Right renal pelvis (tissue), 4 donors: Measurements from ENCODE around the gene PLA2G2F. TPM values are rescaled to one million over a fixed set of nuclear protein-coding genes. Genes with fewer than 3 reads are reported as not detected.

Experiments
- DNase-seq, 4 donors: peaks; one replicate each; pipeline ENCODE4 v3.0.0-alpha.2; 2013; ENCODE audit warnings: low read depth in 4 of 4, low spot score in 3 of 4, missing footprints in 1 of 4
- polyA plus RNA-seq, 4 donors: library from polyadenylated mRNA; unstranded; fragments of 120-200 nt; gene quantifications; one replicate each; pipeline ENCODE4 v1.2.1, GENCODE V29; 2013; ENCODE audit not compliant: insufficient read length in 4 of 4

PLA2G2F gene
- polyA plus RNA-seq, 4 donors: 0.08 to 1.1 (median 0.80) TPM; not detected in 1

DNA sequence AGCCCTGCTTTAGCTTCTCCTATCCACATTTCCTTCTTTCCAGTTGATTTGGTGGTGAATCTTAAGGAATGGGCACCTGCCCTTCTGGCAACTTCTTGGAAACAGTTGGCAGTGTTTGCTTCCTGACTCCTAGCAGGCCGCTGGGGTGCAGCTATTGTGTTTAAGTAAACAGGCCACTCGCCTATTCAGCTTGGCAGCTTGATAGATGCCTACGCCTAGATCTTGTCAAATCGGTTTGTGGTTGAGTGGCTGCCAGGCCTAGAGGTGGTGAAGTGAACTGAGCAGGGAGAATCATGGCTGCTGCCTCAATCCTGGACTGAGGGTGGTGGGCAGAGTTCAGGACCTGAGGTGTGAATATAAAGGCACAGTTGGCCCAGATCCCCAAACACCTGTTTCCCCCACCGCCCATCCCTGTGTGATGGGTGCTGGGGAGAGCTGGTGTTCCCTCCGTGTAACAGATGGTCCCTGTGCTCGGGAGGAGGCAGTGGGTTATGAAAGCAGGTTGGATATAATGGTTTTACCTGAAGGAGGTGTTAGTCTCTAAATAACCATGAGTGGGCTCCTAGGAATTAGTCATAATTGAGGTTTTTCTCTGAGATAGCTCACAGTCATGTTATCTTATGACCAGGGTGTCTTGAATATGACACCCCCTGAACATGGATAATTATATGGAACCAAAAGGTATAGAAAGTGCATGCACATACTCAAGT, 48.1 kb downstream of the PLA2G2F start:
- no peak for DNase-seq

DNA sequence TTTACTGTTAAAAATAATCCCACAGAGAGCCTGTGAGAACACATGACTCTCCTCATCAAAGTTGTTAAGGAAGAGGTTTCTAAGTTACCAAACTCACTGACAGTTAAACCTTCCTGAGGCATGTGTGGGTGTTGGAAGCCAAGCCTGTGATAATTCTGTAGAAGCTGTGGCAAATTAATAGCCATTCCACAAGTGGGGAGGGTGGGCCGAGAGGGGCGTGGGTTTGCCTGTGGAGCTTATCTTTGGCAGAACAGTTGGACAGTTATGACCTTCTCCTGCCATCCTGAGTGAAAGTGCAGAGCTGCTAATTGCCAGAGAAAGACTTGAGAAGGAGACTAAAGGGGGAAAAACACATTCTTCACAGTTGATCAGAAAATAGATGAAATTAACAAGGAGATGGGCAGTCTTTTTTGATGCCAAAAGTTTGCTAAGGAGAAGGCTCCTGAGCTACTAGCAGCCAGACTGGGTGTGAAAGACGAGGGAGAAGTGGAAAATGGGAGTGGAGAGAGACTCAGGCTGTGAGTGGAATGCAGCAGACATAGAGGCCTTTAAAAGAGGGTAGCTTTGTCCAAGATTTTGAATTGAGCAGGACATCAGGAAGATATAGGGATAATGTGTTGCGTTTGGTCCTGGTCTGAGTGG, 48.8 kb downstream of the PLA2G2F start:
- DNase-seq: no peak

DNA sequence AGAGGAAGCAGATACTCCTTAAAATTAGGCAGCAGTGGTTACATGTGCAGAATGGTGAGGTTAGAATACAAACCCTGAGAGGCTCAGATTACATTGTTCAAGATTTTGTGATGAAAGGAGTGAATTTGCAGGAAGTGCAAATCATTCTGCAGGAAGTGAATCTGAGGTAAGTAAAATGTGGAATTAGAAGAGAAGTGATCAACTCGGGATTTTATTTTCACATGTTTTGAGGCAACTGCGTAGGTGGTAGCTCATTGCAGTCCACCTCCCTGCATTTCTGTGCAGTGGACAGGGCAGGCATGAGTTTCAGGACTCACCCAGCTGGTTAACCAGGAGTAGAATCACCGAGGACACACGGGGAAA, 49.3 kb downstream of the PLA2G2F start:
- DNase-seq: no peak

DNA sequence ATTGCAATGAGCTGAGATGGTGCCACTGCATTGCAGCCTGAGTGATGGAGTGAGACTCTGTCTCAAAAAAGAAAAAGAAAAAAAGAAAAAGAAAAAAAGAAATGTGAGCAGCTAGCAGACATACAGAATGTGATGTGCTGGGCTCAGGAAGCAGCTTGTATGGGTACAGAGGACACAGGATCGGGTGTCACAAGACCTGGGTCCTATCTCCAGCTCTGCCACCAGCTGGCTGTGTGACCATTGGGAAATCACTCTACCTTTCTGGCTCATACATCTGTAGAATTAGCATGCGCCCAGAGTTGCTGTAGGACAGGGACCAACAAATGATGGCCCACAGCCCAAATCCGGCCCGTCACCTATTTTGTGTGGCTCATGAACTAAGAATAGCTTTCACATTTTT, 50.5 kb downstream of the PLA2G2F start:
- no peak for DNase-seq

DNA sequence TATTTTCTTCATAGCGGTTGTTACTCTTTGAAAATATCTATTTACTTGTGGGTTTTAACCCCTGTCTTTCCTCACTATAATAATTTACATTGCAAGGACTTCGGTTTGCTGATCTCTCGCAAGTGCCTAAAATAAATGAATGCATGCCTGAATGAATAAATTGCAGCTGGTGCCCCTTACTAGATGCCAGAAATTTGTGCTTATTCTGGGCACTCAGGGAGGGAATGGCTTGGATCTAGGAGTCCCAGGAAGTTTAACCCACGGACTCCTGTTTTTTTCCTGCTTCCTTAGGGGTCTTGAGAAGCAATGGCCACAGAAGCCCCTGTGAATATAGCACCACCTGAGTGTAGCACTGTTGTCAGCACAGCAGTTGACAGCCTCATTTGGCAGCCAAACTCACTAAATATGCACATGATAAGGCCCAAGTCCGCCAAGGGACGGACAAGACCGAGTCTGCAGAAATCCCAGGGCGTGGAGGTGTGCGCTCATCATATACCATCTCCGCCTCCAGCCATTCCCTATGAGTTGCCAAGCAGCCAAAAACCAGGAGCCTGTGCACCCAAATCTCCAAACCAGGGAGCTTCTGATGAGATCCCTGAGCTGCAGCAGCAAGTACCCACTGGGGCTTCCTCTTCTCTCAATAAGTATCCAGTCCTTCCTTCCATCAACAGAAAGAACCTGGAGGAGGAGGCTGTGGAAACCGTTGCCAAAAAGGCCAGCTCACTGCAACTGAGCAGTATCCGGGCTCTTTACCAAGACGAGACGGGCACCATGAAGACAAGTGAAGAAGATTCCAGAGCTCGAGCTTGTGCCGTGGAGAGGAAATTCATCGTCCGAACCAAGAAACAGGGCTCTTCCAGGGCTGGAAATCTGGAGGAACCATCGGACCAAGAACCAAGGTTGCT, 51.4 kb downstream of the PLA2G2F start:
- no peak for DNase-seq

DNA sequence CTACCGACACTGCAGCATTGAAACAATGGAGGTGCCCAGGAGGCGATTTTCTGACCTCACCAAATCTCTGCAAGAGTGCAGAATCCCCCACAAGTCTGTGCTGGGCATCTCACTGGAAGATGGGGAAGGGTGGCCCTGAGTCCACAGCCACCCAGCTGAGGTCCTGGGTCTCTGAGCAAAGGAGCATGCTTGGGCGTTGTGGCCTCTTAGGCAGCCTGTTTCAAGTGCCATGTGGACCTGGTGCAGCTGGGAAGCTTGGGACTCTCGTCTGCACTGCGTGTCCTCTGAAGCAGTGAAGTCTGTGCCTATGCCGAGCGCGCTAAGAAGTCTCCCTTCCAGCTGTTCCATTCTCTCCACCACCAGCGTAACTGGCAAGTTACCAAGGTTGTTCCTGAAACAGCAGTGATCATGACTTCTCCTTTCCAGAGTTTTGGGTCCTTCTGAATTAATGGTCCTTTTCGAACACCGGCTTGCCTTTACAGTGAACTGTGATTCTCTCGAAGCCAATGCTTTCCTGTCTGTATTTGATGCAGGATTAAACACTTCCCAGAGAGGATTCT, 52.2 kb downstream of the PLA2G2F start:
- no peak for DNase-seq

DNA sequence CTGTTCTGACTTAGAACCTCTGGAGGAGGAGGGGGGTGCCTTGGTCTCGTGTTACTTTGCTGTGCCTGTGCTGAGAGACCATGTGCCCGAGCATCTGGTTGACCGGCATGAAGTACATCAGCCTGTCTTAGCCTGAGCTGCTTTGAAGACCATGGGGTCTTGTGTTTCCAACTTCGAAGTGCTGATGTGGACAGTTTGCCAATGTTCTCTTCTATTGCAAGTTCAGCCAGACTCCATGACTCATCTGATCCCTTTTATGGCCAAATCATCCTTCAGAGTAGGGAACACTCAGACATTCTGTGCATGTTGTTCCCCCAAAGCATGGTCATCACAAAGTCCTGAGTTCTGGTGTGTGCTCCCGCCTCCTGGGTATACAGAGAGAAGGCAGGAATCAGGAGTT, 53.2 kb downstream of the PLA2G2F start:
- no peak for DNase-seq

DNA sequence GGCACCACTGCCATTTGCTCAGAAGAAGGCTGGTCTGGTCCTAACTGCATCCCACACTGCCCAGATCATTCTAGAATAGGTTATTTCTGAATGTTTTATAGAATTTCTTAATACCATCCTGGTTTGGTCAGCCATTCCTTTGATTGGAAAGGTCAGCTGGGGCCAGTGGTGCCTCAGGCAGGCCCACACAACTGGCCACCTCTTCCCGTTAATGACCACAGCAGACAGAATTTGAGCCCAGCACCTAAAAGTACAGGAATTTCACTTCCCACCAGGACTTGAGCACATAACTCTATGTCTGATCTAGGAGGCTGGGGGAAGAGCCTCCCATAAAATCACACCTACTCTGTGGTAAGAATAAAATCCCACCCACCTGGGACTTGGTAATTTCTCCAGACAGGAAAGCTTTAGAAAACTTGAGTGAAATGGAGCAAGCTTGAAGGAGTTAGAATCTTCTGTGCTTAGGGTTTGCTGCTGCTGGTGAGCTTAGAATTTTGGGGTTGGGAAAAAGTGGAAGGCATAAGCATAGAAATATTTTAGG, 53.8 kb downstream of the PLA2G2F start:
- no peak for DNase-seq

DNA sequence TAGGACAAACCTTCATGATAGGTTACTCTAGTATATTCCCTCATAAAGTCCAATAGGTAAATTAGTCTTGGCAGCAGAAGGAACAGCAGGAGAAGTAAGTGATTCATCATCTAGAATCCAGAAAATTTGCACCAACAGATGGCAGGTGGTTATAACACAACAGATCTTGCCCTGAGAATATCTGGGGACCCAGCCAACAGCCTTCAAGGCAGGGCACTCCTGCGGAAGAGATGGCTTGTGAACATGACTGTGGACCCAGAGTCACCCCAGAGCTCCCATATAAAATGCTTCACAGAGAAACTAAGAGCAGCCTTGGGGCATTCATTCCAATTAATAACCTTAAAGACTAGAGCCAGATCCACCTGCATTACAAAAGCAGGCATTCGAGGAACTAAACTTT, 55.1 kb downstream of the PLA2G2F start:
- DNase-seq: no peak

DNA sequence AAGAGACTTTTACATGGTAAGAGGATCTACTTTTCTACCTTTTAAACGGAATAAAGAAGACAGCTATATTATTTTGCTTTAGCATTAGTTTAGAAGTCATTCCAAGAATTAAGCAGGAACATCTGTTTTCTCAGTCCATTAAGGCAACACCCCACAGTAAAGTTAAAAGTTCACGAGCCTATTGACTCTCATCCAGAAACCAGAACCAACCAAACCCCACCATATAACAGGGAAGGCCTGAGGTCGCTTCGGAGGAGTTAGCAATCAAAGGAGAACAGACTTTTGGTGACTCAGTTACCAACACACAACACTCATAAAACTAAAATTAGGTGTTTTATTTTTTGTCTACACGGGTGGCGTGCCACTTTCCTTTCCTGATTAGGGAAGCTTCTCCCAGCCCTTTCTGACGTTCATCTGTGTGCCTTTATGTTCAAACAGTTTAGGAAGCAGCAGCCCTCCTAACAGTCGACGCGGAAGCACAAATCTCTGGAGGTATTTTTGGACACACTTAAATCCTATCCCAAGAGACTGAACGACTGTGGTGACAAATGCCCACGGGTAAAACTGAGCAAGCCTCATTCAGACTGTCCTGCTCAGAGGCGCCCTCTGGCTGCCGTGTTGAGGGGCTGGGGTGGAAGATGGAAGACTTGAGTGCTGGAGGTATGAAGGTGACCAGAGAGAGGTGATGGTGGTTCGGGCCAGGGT, 55.8 kb downstream of the PLA2G2F start:
- no peak for DNase-seq

DNA sequence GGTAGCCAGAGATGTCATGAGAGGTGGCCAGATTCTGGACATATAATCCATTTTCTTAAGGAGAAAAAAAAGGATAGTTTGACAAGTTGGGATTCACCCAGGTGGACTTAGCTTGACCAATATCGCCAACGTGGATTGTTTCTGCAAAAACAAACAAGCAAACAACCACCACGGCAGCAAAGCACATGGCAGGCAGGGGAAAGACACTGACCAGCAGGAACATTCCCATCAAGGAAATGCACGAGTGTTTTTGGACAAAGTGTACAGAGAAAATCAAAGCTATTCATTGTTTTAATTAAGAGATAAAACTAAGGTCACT, 56.3 kb downstream of the PLA2G2F start:
- DNase-seq: no peak

DNA sequence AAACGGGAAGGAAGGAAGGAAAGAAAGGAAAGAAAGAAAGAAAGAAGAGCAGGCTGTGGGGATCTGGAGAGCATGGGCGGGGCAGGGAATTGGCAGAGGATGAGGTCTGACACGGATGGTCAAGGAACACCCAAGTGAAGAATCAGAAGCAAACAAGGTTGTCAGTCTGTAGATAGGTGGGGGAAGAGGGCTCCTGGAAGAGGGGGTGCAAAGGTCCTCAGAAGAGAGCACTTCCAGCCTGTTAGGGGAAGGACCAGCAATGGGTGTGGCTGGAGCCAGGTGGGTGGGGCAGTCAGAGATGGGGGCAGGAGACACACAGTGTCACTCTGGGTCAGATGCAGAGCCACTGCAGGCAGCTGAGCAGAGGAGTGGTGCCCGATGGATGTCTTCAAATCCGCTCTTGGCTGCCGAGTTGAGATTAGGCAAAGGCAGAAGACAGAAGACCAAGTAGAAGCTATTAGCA, 58.2 kb downstream of the PLA2G2F start:
- DNase-seq: no peak

DNA sequence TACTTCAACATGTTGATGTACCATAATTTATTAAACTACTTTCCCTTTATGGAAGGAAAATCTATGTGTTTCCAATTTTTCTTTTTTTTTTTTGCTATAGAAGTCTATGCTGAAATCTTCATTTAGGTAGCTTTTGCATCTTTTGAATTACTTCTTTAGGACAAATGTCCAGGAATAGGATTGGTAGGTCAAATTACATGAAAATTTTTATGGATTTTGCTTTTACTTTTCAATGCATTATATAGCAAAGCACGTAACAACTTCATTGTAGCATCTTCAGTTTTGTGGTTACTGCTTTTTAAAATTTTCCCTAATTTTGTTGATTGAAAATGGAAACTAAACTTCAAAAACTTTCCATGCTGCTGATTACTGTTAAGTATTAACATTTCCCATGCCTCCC, 59.2 kb downstream of the PLA2G2F start:
- DNase-seq: no peak

DNA sequence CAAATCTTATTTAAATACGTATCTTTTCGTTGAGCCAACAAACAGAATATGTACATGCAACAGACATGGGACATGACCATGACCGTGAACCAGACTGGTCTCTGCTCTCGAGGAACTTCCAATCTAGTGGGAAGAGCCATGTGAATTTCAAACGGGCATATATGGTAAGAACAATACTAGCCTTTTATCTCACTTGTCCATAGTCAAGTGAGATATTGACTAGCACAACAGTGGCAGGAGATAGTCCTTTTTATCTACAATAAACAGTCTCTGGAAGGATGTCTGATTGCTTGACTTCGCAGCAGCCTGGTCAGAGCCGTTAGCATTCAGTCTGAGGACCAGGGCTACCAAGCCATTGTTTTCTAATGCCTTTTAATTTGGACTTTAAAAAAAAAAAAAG, 59.8 kb downstream of the PLA2G2F start:
- no peak for DNase-seq

DNA sequence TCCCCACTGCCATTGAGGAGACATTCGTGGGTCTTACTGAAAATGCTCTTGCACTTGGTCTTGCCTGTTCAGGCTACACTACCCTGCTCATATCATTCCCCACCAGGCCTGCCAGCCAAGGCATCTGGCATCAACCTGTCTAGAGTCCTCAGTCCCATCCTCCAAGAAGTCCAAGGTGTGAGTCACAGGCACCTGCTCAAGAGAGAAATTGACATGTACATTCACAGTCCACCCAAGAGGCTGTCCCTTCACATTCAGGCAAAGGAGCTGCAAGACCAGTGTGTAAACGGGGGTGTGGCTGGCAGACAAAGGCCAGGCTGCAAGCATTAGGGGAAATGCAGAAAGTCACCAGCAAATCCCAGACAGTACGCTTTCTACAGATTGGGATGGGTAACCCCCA, 60.3 kb downstream of the PLA2G2F start:
- DNase-seq: no peak

DNA sequence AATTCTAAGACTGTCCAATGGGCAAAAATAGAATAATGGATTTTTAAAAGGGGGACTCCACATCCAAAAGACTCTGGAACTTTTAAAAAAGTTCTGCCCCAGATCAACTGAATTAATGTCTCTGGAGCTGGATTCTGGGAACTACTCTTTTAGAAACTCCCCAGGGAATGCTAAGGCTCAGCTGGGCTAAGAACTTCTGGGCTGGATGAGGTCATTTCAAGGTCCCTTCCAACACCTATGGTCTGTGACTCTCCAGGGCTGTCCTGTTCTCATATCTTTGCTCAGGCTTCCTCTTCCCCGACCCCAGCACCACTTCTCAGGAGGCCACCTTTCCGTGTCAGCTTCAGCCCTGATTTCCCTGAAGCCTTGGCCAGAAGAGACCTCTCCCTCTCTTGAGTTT, 60.7 kb downstream of the PLA2G2F start:
- DNase-seq: no peak
